CD14-positive monocyte (primary cell): Measurements from ENCODE around the gene DNAJB14. TPM values are rescaled to one million over a fixed set of nuclear protein-coding genes. Genes with fewer than 3 reads are reported as not detected.

Experiments
- DNase-seq, 3 donors: peaks; one replicate each; pipeline ENCODE4 v3.0.0-alpha.2; 2011 to 2022
- H2AFZ ChIP-seq: 2 replicates; pipeline ENCODE4 v1.6.0; 2012; ENCODE audit warnings: mild to moderate bottlenecking, low read depth, low read length, inconsistent platforms; ENCODE audit not compliant: insufficient read depth, poor library complexity, severe bottlenecking
- H3K27ac ChIP-seq, 2 donors: 1 replicate in 1 of 2; 2 replicates in 1 of 2; pipeline ENCODE4 v1.5.1; 2012 to 2013; ENCODE audit warnings: low read length in 2 of 2, control low read depth in 1 of 2, inconsistent platforms in 1 of 2, low read depth in 1 of 2, mild to moderate bottlenecking in 1 of 2
- H3K27me3 ChIP-seq, 2 donors: one replicate each; pipeline versions ENCODE4 v1.6.0 to v1.6.1; 2011 to 2013; ENCODE audit warnings: low read length in 2 of 2; ENCODE audit not compliant: control insufficient read depth in 2 of 2, insufficient read depth in 2 of 2
- H3K36me3 ChIP-seq, 2 donors: replicated peaks in 1 of 2; 1 replicate in 1 of 2; 2 replicates in 1 of 2; pipeline versions ENCODE4 v1.5.1 to v1.6.1; 2012 to 2013; ENCODE audit warnings: low read length in 2 of 2, control low read depth in 1 of 2, inconsistent platforms in 1 of 2, mild to moderate bottlenecking in 1 of 2; ENCODE audit not compliant: insufficient read depth in 2 of 2, control insufficient read depth in 1 of 2
- H3K4me1 ChIP-seq, 2 donors: 1 replicate in 1 of 2; 2 replicates in 1 of 2; pipeline versions ENCODE4 v1.5.1 to v1.6.1; 2012 to 2013; ENCODE audit warnings: low read length in 2 of 2, control low read depth in 1 of 2, inconsistent platforms in 1 of 2, mild to moderate bottlenecking in 1 of 2, moderate library complexity in 1 of 2; ENCODE audit not compliant: insufficient read depth in 2 of 2, control insufficient read depth in 1 of 2
- H3K4me2 ChIP-seq: replicated peaks from 2 replicates; pipeline ENCODE3; 2012; ENCODE audit warnings: low read length, moderate library complexity, mild to moderate bottlenecking; ENCODE audit not compliant: poor library complexity, severe bottlenecking; ENCODE audit errors: extremely low read depth
- H3K4me3 ChIP-seq, 3 experiments: fragments of 200-600 bp in 1 of 3; sonication (generic) in 1 of 3; replicated peaks in 1 of 3; 1 replicate in 2 of 3; 2 replicates in 1 of 3; pipeline ENCODE4 v1.5.1; 2011 to 2013; ENCODE audit warnings: low read length in 3 of 3, mild to moderate bottlenecking in 3 of 3, control low read depth in 2 of 3, low read depth in 2 of 3, inconsistent platforms in 1 of 3, moderate library complexity in 1 of 3
- H3K79me2 ChIP-seq: 2 replicates; pipeline ENCODE4 v1.6.0; 2012; ENCODE audit warnings: mild to moderate bottlenecking, control low read depth, inconsistent platforms, low read length, moderate library complexity; ENCODE audit not compliant: insufficient read depth
- H3K9ac ChIP-seq: 2 replicates; pipeline ENCODE4 v1.6.0; 2017; ENCODE audit warnings: low read length, mild to moderate bottlenecking; ENCODE audit not compliant: insufficient read depth, poor library complexity, severe bottlenecking
- H3K9me3 ChIP-seq, 2 donors: replicated peaks in 1 of 2; 1 replicate in 1 of 2; 2 replicates in 1 of 2; pipeline versions ENCODE4 v1.5.1 to v1.6.1; 2012 to 2013; ENCODE audit warnings: low read length in 2 of 2, control low read depth in 1 of 2; ENCODE audit not compliant: control insufficient read depth in 1 of 2, insufficient read depth in 1 of 2
- H4K20me1 ChIP-seq: 2 replicates; pipeline ENCODE4 v1.6.0; 2012; ENCODE audit warnings: mild to moderate bottlenecking, low read length, control low read depth, moderate library complexity; ENCODE audit not compliant: insufficient read depth
- H3K27ac Mint-ChIP-seq, 7 donors: one replicate each; pipeline ENCODE4 v1.8.0; 2020; ENCODE audit warnings: mild to moderate bottlenecking in 7 of 7, mixed read lengths in 7 of 7, moderate library complexity in 6 of 7, inconsistent platforms in 2 of 7
- H3K27me3 Mint-ChIP-seq, 3 donors: one replicate each; pipeline ENCODE4 v1.8.0; 2021 to 2022; ENCODE audit warnings: low read depth in 3 of 3, mild to moderate bottlenecking in 3 of 3, mixed read lengths in 3 of 3, moderate library complexity in 3 of 3, inconsistent platforms in 1 of 3
- H3K36me3 Mint-ChIP-seq, 2 donors: one replicate each; pipeline ENCODE4 v1.8.0; 2020; ENCODE audit warnings: mixed read lengths in 2 of 2, inconsistent platforms in 1 of 2, mild to moderate bottlenecking in 1 of 2
- H3K4me1 Mint-ChIP-seq: one replicate; pipeline ENCODE4 v1.8.0; 2020; ENCODE audit warnings: mild to moderate bottlenecking, mixed read lengths
- H3K4me3 Mint-ChIP-seq, 2 donors: one replicate each; pipeline ENCODE4 v1.8.0; 2020; ENCODE audit warnings: mild to moderate bottlenecking in 2 of 2, mixed read lengths in 2 of 2, moderate library complexity in 1 of 2
- H3K9me3 Mint-ChIP-seq, 7 donors: one replicate each; pipeline ENCODE4 v1.8.0; 2020 to 2022; ENCODE audit warnings: mixed read lengths in 7 of 7, mild to moderate bottlenecking in 6 of 7, moderate library complexity in 6 of 7, inconsistent platforms in 2 of 7
- whole genome bisulfite sequencing: methylation state at CpG from one replicate; pipeline ENCODE4 v1.1.5; 2013; ENCODE audit warnings: missing lambda C conversion rate; ENCODE audit not compliant: insufficient coverage; 5-methylcytosine and 5-hydroxymethylcytosine counted together
- intact Hi-C, 2 donors: fragments of 100-400 bp; cut with micrococcal nuclease; formaldehyde crosslinking; loops; one replicate each; pipeline versions ENCODE4 v1.15.0 to v1.15.1; 2023
- polyA plus RNA-seq, 3 donors: library from polyadenylated mRNA; depleted of rRNA in 1 of 3; unstranded in 2 of 3; stranded (reverse) in 1 of 3; fragments of 300-500 nt in 2 of 3; fragments of >200 nt in 1 of 3; fragmentation: Illumina TruSeq in 2 of 3; gene quantifications; 1 replicate in 2 of 3; 2 replicates in 1 of 3; pipeline ENCODE4 v1.2.3, GENCODE V29; 2012 to 2021
- TF ChIP-seq, protein P1 (sequence below): fragments of 200-600 bp; IDR thresholded peaks from one replicate; pipeline ENCODE4 v1.8.0; 2022; ENCODE audit warnings: antibody characterized with exemption, mild to moderate bottlenecking

The DNAJB14 gene
- polyA plus RNA-seq, 3 donors = 15.6 to 21.4 (median 21.4) TPM

DNA sequence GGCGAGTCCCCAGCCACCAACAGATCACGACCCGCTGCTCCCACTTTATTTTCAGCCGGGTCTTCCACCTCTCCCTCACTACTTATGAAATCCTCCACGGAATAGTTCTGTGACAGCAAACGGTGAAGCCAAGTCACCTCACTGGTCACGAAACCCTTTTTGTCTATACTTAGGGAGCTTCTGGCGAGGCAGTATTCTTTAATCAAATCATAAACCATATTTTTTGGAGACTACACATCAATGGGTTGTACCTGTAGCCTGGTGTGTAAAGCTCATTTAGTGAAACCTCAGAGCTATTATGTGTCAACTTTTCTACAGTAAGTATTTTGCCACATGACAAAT is 4.5 kb upstream of the DNAJB14 start:
- Histone ChIP-seq H3K4me1 (peaks cover 22 to 37% of the 10 kb centered on the region in 2 donors), H3K9ac (peak overlapping the region; percentile 73), H4K20me1 (peaks cover 7% of the 10 kb centered on the region), H2AFZ (peak overlapping the region; percentile 99), H3K27ac (peak overlapping the region; percentile 83 to 85), H3K9me3 (peaks cover 0 to 3% of the 10 kb centered on the region in 2 donors), H3K36me3 (peaks cover 3 to 11% of the 10 kb centered on the region in 2 donors), H3K4me3 (peak overlapping the region; percentile 75 to 82 (median 82)), H3K27me3 (no peaks in the 10 kb centered on the region), H3K4me2 (peak overlapping the region; percentile 93), H3K79me2 (peaks cover 43% of the 10 kb centered on the region)
- no peaks in the 10 kb centered on the region for H3K27me3 Mint-ChIP-seq
- H3K4me1 Mint-ChIP-seq = peaks cover 17% of the 10 kb centered on the region
- DNase-seq = no peak
- H3K4me3 Mint-ChIP-seq = no peak overlapping the region
- peaks cover 4 to 7% of the 10 kb centered on the region in 2 donors for H3K36me3 Mint-ChIP-seq
- intact Hi-C loops = loop anchor here in 1 of 2 donors (5.0 kb wide), 1 partner anchor 389 kb away; the partner anchor contains the start of gene TRMT10A
- H3K27ac Mint-ChIP-seq = no peak overlapping the region
- 0% methylated on average over 7 of the region's 8 CpGs for WGBS
- H3K9me3 Mint-ChIP-seq = peaks cover 0 to 9% (median 2%) of the 10 kb centered on the region in 7 donors
- TF ChIP-seq, protein P1, sequence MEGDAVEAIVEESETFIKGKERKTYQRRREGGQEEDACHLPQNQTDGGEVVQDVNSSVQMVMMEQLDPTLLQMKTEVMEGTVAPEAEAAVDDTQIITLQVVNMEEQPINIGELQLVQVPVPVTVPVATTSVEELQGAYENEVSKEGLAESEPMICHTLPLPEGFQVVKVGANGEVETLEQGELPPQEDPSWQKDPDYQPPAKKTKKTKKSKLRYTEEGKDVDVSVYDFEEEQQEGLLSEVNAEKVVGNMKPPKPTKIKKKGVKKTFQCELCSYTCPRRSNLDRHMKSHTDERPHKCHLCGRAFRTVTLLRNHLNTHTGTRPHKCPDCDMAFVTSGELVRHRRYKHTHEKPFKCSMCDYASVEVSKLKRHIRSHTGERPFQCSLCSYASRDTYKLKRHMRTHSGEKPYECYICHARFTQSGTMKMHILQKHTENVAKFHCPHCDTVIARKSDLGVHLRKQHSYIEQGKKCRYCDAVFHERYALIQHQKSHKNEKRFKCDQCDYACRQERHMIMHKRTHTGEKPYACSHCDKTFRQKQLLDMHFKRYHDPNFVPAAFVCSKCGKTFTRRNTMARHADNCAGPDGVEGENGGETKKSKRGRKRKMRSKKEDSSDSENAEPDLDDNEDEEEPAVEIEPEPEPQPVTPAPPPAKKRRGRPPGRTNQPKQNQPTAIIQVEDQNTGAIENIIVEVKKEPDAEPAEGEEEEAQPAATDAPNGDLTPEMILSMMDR = no peak

DNA sequence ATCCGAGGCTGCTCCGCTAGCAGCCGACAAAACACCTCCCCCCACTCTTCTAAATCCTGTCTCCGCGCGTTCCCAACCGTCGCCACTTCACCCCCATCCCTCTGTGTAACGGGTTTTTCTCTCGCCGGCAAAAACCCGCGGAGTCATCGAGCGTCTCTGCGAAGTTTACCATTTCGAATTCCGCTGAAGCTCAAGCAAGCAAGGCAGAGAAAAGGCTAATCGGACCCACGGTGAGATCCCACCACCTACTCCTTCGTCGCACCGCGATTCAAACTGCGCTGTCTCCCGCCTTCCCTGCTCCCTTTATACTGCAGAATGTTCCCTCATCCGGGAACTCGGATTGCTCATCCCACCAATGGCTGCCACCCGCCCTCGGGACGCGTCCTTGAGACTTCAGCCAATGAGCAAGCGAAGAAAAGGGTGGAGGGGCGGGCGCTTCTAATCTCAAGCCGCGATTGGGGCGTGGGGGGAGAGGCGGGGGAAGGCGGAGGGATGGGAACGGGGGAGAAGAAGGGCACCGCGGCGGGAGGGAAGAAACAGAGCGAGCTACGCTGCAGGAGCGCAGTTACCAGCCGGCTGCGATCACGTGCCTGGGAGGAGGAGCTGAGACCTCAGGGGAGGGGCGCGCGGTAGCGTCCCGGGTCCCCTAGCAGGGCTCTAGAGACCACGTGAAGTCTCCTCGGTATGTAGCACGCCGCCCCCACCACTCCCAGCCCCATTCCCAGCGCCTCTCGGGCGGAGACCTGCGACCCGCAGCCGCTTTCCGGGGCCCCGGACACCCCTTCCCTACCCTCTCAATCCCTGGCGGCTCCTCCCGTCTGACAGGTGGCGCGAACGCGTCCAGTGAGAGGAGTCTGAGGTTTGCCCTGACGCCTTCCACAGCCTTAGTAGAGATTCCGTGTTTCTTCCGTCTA is 3.8 kb upstream of the DNAJB14 start, which contains the start of gene H2AZ1:
TSS of gene H2AZ1 (minus strand) at position 277 of the 914 bp plus-strand sequence. CDS start at position 172, 105 bp downstream.
- Mint-ChIP-seq H3K9me3 (peaks cover 0 to 2% (median 0%) of the 10 kb centered on the region in 7 donors), H3K36me3 (peaks cover 4 to 7% of the 10 kb centered on the region in 2 donors), H3K4me1 (peaks cover 23% of the 10 kb centered on the region), H3K27me3 (no peaks in the 10 kb centered on the region), H3K27ac (no peak within 1 kb of the TSS), H3K4me3 (no peak within 1 kb of the TSS)
- TF ChIP-seq, protein P1 = no peak
- Histone ChIP-seq H3K9ac (peak within 1 kb of the TSS; percentile 73), H2AFZ (peak within 1 kb of the TSS; percentile 99), H3K27ac (peak within 1 kb of the TSS; percentile 83 to 86), H3K36me3 (peaks cover 3 to 11% of the 10 kb centered on the region in 2 donors), H4K20me1 (peaks cover 12% of the 10 kb centered on the region), H3K4me2 (peak within 1 kb of the TSS; percentile 93), H3K27me3 (no peaks in the 10 kb centered on the region), H3K4me1 (peaks cover 28 to 44% of the 10 kb centered on the region in 2 donors), H3K79me2 (peaks cover 50% of the 10 kb centered on the region), H3K4me3 (peak within 1 kb of the TSS; percentile 75 to 82 (median 82)), H3K9me3 (no peaks in the 10 kb centered on the region)
- under 1% methylated on average over 65 of the region's 76 CpGs for WGBS
- intact Hi-C loops = loop anchor here (5.0 kb wide), 4 partner anchors 53 to 388 kb away; partner anchors contain the start of genes TRMT10A (in 2 of the 2), DAPP1 (in 1 of the 2) and LAMTOR3 (in 1 of the 2)
- peak; percentile 97 to 98 (median 97) for DNase-seq
